HG02763 (cell line): ENCODE results near the gene AAK1.
"Not testable (repeated sequence)": the region's sequence is repeated elsewhere in the genome, so short reads cannot be mapped to it uniquely, and the experiment has no call there.

Experiments
- ATAC-seq: cut with Tn5 transposase; IDR thresholded peaks from one replicate; pipeline ENCODE4 v1.9.1; 2021; ENCODE audit warnings: mild to moderate bottlenecking, moderate library complexity; ENCODE audit not compliant: unreplicated experiment

AAK1 gene

DNA sequence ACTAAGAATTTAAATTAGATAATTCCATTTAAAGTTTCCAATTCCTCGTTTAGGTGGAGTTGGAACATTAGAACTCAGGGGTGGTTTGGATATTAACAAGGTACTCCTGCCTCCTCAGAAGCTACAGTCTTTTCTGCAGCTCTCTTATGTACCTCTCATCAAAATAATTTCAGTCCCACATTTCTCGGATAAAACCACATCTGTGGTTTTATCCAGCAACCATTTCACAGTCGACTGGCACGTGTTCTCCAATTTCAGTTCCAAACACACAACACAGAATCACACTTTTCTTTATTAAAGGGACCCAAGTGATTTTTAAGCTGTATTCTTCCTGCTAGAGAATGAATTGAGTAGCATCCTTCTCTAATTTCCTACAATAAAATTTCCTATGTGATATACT lies 183.6 kb downstream of the AAK1 start:
- no peak for ATAC-seq

DNA sequence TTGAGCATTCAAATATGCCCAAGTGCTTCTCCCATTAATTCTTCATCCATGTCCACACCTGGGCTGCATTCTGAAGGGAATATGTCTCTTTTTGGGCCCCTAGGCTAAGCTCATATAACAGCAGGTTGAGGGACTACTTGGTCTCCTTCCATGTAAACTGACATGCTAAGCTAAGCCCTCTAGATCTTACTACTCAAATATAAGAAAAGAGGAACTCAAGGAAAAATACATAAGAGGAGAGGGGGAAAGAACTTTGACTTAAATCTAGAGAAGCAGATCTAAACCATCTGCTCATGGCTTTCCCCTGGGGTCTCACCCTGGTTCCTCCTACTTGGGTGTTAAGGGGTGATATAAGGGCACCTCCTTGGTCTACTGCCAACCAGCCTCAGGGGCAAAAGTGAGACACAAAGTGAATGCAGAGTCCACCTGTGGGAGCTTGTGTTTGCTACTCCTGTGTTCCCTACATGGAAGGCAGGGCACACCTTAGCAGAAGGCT lies 186.5 kb downstream of the AAK1 start:
- ATAC-seq: no peak

DNA sequence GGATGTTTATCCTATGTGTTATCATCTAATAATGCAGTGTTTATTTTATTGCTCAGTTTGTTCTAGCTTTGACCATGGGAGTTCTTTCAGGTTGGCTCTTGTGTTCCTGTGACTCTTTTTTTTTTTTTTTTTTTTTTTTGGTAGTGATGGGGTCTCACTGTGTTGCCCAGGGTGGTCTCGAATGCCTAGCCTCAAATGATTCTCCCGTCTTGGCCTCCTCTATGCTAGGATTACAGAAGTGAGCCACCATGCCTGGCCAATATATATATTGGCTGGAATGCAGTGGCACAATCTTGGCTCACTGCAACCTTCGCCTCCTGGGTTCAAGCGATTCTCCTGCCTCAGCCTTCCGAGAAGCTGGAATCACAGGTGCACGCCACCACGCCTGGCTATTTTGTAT lies 187.4 kb downstream of the AAK1 start:
- ATAC-seq: no peak

DNA sequence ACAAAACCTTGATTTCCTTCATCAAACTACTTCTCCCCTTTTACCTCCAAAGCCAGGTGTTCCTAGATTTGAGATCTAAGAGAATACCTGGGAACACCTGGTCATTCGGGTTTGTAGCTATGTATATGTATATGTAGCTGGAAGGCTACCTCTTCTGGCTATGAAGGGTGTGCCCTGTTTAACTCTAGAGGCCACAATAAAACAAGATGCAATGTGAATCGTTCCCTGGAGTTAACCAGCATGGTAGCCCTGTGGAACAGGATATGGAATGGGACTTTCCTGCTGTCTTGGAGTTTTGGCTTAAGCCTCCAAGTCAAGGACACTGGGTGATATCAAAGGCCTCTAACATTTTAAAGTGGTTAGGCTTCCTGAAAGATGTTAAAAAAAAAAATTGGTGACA lies 188.6 kb downstream of the AAK1 start:
- no peak for ATAC-seq

DNA sequence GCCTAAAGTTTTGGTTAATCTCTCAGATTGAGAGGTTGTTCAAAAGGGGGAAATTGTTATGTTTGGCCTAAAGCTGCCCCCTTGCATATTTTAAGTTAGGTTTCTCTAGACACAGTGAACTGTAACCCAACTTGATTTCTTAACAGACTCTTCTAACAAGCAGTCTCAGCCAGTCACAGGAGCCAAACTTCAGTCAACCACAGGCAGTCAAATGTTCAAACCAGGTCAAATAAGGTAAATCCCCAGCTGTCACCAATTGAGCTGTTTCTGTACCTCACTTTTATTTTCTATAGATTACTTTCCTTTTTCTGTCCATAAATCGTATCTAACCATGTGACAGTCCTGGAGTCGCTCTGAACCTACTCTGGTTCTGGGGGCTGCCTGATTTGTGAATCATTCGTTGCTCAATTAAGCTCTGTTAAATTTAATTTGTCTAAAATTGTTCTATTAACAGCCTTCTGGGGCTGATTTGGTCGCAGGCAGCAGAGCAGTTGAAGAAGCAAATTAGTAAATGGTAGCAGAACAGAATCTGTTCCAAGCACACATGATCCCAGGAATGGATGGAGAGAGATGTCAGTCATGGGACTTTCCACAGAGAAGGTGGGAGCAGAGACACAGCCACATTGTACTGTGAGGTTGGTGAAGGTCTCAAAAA lies 189.9 kb downstream of the AAK1 start:
- ATAC-seq: peak; percentile 67

DNA sequence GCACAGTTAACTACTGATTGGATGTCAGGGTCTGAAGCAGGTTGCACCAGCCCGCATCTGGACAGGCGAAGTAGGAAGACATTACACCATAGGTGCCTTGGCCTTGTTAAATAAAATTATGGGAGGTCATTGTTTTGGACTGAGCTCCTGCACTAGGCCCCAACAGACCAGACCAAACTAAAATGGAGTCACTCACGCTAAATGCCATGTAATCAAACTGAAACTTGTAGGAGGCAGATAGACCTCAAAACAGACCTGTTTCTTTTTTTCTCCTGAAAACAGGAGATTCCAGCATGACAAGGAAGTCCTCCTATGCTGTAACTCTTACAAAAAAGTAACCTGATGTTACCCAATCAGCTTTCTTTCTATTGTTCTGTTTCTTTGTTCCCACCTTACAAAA lies 190.9 kb downstream of the AAK1 start:
- no peak for ATAC-seq

GRCh38 chr2:69450735-69451416 lies 192.7 kb downstream of the AAK1 start:
- no peak for ATAC-seq

GRCh38 chr2:69449906-69450305 lies 193.6 kb downstream of the AAK1 start:
- ATAC-seq: no peak

GRCh38 chr2:69443673-69444072 lies 199.9 kb downstream of the AAK1 start:
- ATAC-seq: not testable (repeated sequence)

- ATAC-seq: not testable (repeated sequence)
These were observed 204.0 kb downstream of the AAK1 start for GRCh38 chr2:69439499-69439898.

DNA sequence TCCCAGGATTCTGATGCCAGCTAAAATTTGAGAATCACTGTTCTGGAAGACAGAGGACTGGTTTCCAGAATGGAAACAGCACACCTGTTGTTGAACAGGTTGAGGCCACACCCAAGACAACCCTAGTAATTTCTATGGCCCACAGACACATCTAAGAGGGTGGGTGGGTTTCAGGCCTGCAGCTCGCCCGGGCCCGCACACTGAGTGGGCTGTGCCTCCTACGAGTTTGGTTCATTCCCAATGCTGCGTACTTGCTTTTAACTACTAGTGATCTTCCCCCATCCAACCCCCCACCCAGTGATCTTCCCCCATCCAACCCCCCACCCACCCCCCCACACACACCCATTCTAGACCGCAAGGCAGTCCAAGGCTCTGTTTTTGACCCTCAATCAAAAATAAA lies 205.0 kb downstream of the AAK1 start:
- no peak for ATAC-seq

DNA sequence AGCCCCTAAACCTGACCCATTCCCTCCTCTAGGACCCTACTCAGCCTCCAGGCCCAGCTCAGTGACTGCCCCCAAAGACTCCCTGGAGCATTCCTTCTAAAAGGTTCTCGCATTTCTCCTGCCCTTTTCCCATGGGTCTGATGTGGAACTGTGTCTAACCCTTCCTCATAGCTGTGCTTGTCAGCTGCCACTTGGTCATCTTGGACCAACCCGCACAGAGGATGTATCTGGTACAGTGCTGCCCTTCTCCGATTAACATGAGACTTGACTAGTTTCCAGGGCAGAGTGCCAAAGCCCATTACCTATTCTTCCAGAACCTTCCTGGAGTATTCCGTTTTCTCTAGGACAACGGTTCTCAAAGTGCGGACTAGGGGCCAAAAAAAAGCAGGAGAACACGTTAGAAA lies 205.8 kb downstream of the AAK1 start:
- no peak for ATAC-seq

GRCh38 chr2:69436938-69437750 lies 206.4 kb downstream of the AAK1 start, which contains the start of gene NFU1:
TSS of gene NFU1 (minus strand) at chr2:69437435. CDS start at chr2:69437422, 13 bp downstream.
- ATAC-seq: peak; percentile 96

DNA sequence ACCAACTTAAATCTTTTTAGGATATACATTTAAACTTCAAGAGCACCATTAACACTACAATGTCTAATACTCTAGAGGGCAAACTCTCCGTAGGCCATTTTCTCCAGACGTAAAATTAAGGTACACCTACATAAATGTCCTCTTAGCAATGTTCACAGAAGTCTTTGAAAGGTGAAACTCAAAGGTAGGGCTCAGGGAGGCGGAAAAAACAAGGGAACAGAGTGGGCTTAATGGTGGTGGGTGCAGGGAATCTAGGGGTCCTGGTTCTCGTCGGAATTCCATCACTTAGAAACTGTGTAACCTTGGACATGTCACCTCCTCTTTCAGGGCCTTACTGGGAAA lies 207.0 kb downstream of the AAK1 start:
- no peak for ATAC-seq

DNA sequence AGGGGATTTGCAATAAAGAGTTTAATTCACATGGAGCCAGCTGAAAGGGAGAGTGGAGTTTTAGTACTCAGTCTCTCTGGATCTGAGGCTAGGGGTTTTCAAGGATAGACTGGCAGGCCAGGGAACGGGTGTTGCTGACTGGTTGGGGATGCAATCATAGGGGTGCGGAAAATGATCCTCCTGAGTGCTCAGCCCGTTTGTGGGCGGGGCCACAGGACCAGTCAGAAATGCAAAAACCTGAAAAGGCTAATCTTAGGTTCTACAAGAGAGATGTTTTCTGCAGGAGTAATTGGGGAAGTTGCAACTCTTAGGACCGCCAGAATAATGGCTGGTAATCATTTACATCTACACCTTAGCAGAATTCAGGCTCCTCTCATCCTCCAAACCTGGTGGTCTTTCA lies 208.8 kb downstream of the AAK1 start:
- ATAC-seq: no peak

GRCh38 chr2:69429491-69430183 lies 213.9 kb downstream of the AAK1 start:
- no peak for ATAC-seq

GRCh38 chr2:69428981-69429380 lies 214.6 kb downstream of the AAK1 start:
- no peak for ATAC-seq

DNA sequence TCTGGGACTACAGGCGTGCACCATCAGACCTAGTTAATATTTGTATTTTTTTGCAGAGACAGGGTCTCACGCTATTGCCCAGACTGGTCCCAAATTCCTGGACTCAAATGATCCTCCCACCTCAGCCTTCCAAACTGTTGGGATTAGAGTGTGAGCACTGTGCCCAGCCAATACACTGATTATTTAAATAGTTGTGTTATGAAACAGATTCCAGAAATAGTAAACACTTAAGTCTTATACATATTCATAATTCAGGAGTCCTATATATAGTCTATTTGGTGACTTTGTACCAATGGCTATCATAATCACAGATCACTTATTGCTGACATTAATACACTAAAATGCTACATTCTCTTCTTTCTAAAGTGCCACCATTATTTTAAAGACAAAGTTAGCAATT lies 219.1 kb downstream of the AAK1 start:
- ATAC-seq: no peak

DNA sequence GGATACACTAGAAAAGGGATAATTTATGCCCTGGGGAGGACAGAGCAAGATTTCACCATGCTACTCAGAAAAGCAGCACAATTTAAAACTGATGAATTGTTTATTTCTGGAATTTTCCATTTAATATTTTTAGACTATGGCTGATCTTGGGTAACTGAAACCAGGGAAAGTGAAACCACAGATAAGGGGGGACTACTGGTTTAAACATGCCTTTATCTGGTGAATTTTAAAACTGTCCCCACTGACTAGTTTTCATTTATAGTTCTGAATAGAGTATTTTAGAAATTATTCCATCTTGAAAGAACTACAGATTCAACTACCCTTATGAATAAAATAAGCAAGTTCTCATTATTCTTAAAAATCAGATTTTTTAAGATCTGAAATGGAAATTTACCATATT lies 221.3 kb downstream of the AAK1 start:
- ATAC-seq: no peak

DNA sequence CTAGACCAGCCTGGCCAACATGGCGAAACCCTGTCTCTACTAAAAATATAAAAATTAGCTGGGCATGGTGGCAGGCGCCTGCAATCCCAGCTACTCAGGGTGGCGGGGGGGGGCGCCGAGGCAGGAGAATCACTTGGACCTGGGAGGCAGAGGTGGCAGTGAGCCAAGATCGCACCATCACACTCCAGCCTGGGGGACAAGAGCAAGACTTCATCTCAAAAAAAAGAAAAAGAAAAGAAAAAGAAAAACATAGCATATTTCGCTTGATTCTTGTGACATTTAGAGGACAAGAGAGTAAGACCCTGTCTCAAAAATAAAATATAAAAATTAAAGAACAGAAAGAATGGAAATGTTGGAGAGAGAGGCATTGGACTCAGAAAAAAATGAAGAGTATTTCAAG lies 224.4 kb downstream of the AAK1 start:
- ATAC-seq: not testable (repeated sequence)

GRCh38 chr2:69416147-69416546 lies 227.4 kb downstream of the AAK1 start:
- ATAC-seq: no peak
